ENCODE measurements around the gene SCN10A.

The SCN10A gene

DNA sequence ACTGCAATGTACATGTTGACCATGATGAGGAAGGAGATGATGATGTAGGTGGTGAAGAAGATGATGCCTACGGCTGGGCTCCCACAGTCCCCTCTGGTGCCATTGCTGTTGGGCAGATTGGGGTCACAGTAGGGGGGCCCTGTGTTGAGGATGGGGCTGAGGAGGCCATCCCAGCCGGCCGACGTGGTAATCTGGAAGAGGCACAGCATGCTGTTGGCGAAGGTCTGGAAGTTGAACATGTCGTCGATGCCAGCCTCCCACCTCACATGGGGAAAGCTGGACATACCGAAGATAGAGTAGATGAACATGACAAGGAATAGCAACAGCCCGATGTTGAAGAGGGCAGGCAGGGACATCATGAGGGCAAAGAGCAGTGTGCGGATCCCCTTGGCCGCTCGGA lies 118.0 kb downstream of the SCN10A start:
- no peak for TF ChIP-seq CTCF (IDR thresholded peaks at IDR 0.05)

DNA sequence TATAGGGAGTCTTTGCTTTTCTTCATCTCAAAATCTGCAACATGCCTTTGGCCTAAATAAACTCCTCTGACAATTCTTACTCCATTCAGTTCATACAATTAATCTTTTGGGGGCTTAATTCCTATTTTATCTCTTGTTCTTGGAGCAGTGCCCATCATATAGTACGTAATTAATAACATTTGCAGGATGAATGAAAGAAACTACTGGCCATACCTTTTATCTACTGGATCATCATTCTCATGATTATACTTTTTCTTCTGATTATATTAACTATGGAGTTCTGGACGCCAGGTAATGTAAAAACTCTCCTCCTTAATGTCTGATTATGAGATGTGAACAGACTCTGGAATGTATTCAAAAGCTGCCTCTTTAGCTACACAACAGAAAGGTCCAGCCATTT lies 120.0 kb downstream of the SCN10A start:
- no peak for TF ChIP-seq CTCF (IDR thresholded peaks at IDR 0.05)

DNA sequence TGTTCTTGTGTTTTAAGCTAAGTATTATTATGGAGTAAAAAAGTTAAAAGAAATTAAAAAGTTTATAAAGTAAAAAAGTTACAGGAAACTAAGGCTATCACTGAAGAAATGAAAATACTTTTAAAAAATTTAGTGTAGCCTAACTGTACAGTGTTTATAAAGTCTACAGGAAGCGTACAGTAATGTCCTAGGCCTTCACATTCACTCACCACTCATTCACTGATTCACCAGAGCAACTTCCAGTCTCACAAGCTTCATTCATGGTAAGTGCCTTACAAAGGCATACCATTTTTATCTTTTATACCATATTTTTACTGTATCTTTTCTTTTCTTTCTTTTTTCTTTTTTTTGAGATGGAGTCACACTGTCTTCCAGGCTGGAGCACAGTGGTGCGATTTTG lies 125.8 kb downstream of the SCN10A start:
- no peak for TF ChIP-seq CTCF (IDR thresholded peaks at IDR 0.05)

GRCh38 chr3:38689774-38690173 lies 126.2 kb downstream of the SCN10A start:
- TF ChIP-seq CTCF (IDR thresholded peaks at IDR 0.05), result no peak

DNA sequence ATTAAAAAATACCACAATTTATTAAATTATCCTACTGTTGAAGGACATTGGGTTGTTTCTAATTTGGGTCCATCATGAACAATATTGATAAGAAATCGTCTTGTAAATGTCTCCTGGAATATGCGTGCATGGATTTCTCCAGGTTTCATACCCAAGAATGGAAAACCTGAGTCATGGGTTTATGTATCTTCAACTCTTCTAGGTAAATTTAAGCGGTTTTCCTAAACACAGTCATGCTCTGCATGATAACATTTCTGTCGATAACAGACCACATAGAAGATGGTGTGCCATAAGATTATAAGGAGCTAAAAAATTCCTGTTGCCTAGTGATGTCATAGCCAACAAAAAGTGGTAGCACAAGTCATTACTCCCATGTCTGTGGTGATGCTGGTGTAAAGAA lies 126.7 kb downstream of the SCN10A start:
- TF ChIP-seq CTCF (IDR thresholded peaks at IDR 0.05), result no peak

- TF ChIP-seq CTCF (IDR thresholded peaks at IDR 0.05), result no peak
Observed at GRCh38 chr3:38687321-38687720, 128.7 kb downstream of the SCN10A start.

DNA sequence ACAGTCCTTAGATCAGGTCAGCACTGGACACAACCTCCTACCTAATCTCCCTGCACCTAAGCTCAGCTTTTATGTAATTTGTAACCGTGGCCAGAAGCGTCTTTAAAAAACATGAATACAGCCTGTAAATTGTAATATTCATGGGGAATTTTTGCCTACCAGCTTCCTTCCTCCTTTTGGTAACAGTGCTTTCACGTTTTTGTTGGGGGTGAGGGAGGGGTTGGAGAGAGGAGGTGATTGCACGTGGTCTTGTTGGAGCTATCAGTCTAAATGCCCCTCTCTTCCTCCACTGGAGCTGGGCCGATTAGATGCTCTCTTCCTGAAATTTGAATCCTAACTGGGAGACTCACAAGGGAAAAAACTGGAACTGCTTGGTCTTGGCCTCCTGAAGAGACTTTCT lies 131.5 kb downstream of the SCN10A start:
- no peak for TF ChIP-seq CTCF (IDR thresholded peaks at IDR 0.05)

- TF ChIP-seq CTCF (IDR thresholded peaks at IDR 0.05), result no peak
Observed at GRCh38 chr3:38669668-38670067, 146.3 kb downstream of the SCN10A start.
